ENCODE measurements around the gene MAP1B. TPM values are rescaled to one million over a fixed set of nuclear protein-coding genes. Genes with fewer than 3 reads are reported as not detected.

MAP1B gene
- total RNA-seq, 1 donor from 2014 or later: 20.5 TPM

DNA sequence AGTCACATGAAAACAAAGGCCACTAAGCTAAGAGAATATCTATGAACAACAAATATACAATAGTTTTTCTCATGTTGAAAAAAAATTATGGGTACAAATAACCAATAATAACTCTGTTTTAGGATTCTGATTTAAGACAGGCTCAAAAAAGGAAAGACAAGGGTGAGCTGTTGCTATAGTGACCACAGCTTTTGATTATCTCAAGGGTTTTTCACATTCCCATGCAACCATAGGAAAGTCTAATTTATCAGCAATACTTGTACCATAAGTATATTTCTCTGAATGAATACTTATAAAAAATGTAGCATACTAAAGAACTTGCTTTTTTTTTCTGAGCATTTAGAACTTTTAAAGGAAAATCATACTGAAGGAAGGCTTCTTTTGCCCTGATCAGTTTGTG is 144.7 kb downstream of the MAP1B start:
- no peaks in the 10 kb centered on the region for H3K27me3 ChIP-seq
- H3K36me3 ChIP-seq: no peaks in the 10 kb centered on the region
- no peak overlapping the region for H3K4me3 ChIP-seq
- ATAC-seq: no peak
- intact Hi-C loops (cut with DNase I): no loop called here
- H3K9me3 ChIP-seq: no peaks in the 10 kb centered on the region
- H3K27ac ChIP-seq: no peak overlapping the region
- TF ChIP-seq, protein P1, sequence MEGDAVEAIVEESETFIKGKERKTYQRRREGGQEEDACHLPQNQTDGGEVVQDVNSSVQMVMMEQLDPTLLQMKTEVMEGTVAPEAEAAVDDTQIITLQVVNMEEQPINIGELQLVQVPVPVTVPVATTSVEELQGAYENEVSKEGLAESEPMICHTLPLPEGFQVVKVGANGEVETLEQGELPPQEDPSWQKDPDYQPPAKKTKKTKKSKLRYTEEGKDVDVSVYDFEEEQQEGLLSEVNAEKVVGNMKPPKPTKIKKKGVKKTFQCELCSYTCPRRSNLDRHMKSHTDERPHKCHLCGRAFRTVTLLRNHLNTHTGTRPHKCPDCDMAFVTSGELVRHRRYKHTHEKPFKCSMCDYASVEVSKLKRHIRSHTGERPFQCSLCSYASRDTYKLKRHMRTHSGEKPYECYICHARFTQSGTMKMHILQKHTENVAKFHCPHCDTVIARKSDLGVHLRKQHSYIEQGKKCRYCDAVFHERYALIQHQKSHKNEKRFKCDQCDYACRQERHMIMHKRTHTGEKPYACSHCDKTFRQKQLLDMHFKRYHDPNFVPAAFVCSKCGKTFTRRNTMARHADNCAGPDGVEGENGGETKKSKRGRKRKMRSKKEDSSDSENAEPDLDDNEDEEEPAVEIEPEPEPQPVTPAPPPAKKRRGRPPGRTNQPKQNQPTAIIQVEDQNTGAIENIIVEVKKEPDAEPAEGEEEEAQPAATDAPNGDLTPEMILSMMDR (IDR thresholded peaks at IDR 0.05): no peak
- H3K4me1 ChIP-seq: peaks cover 19% of the 10 kb centered on the region
- no peak for DNase-seq

DNA sequence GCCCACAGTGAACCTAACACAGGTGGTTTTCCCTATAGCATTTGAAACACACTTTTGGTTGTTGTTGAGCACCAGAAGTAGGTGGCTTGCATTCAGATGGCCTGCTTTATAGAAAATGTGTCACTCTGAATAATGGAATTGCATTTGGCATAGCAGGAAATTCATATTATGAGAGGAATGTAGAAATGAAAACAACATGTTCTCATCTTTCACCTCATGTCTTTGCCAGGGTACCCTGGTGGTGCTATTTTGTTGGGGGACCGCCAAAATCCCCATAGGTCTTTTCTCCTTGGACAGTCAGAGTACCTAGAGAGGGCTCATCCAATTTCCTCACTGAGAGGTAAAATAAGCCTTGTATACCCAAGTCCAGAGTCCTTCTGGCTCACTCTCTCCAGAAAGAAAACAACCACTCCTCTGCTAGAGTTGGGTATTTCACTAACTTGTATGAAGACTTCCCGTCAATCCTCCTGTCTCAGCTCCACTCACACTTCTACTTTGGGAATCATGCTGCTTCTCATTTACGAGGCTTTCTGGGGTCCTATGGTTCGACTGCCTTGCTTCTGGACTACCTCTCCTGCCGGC is 145.4 kb downstream of the MAP1B start:
- TF ChIP-seq, protein P1 (IDR thresholded peaks at IDR 0.05): no peak
- peaks cover 13% of the 10 kb centered on the region for H3K4me1 ChIP-seq
- intact Hi-C loops (cut with DNase I): no loop called here
- no peak overlapping the region for H3K4me3 ChIP-seq
- no peaks in the 10 kb centered on the region for H3K9me3 ChIP-seq
- ATAC-seq: no peak
- H3K36me3 ChIP-seq: no peaks in the 10 kb centered on the region
- no peak for DNase-seq
- no peaks in the 10 kb centered on the region for H3K27me3 ChIP-seq
- H3K27ac ChIP-seq: no peak overlapping the region

DNA sequence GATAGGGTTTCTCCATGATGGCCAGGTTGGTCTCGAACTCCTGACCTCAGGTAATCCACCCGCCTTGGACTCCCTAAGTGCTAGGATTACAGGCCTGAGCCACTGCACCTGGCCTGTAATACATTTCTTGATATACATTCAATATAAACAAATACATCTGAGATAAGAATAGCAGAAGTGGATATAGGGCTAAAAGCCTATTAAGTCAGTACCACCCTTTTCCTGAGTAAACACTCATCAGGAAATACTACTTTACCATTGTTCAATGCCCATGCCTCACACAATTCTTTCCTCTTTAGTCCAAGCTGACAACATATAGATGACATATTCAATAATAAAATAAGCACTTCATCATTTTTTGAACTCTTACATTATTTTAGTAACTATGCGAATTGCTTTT is 148.0 kb downstream of the MAP1B start:
- ATAC-seq (no peak), DNase-seq (no peak)
- intact Hi-C loops (cut with DNase I): no loop called here
- Histone ChIP-seq H3K4me3 (no peak overlapping the region), H3K36me3 (no peaks in the 10 kb centered on the region), H3K4me1 (no peaks in the 10 kb centered on the region), H3K27me3 (no peaks in the 10 kb centered on the region), H3K27ac (no peak overlapping the region), H3K9me3 (no peaks in the 10 kb centered on the region)
- TF ChIP-seq, protein P1 (IDR thresholded peaks at IDR 0.05): no peak

DNA sequence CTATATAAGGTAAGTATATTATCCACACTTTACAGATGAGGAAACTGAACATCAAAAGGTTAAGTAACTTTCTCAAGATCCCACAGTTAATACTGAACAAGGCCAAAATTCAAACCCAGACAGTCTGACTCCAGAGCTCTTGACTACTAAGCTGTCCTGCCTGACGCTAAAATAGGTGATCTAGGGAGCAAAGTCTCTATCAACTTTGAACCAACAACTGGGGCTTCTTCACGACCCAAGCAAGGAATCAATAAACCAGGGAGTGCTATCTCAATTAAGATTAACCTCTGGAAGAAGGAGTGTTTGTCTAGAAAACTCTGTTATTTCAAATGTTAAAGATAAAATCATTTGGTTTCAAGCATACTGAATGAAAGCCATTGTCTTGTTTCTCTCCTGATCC is 148.4 kb downstream of the MAP1B start:
- H3K4me3 ChIP-seq: no peak overlapping the region
- H3K36me3 ChIP-seq: no peaks in the 10 kb centered on the region
- ATAC-seq: no peak
- no peaks in the 10 kb centered on the region for H3K27me3 ChIP-seq
- TF ChIP-seq, protein P1 (IDR thresholded peaks at IDR 0.05): no peak
- no peaks in the 10 kb centered on the region for H3K9me3 ChIP-seq
- intact Hi-C loops (cut with DNase I): no loop called here
- H3K4me1 ChIP-seq: no peaks in the 10 kb centered on the region
- H3K27ac ChIP-seq: no peak overlapping the region
- no peak for DNase-seq

DNA sequence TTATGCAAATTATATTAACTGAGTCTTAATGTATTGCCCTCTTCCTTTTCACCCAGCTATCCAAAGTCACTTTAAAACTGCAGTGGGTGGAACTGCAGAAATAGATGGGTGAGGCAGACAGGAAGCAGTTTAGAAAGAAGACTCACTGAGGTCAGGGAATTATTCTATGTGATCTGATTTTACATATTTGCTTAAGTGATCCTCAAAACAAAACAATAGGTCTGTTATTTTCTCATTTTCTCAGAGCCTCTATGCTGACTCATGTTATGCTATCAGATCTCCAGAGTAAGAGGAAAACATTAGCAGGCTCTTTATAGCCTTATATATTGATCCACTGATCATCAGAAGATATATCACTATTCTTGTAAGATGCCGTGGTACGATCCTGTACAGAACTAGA is 149.3 kb downstream of the MAP1B start:
- Histone ChIP-seq H3K27ac (no peak overlapping the region), H3K27me3 (no peaks in the 10 kb centered on the region), H3K4me1 (no peaks in the 10 kb centered on the region), H3K4me3 (no peak overlapping the region), H3K36me3 (no peaks in the 10 kb centered on the region), H3K9me3 (no peaks in the 10 kb centered on the region)
- TF ChIP-seq, protein P1 (IDR thresholded peaks at IDR 0.05): no peak
- ATAC-seq (no peak), DNase-seq (no peak)
- intact Hi-C loops (cut with DNase I): no loop called here

Small RNA genes lying within 50 kb of the gene (microRNA-seq; reads per million reads assigned to microRNA genes)
- not detected for gene MIR4803 (ENCODE audit: borderline microRNAs expressed)

Other genes with a start within 250 kb of the MAP1B start
- gene MRPS27, start 212.8 kb downstream of the MAP1B start, total RNA-seq: 34.2 TPM
- 6.5 TPM for gene PTCD2, start 212.9 kb downstream of the MAP1B start, total RNA-seq

Data from upper lobe of right lung (tissue), 1 donor.